Measurements from ENCODE around the gene SAT2. TPM values are rescaled to one million over a fixed set of nuclear protein-coding genes. Genes with fewer than 3 reads are reported as not detected.
"Not testable (repeated sequence)": the region's sequence is repeated elsewhere in the genome, so short reads cannot be mapped to it uniquely, and the experiment has no call there.

Gene SAT2
- total RNA-seq, 1 donor from 2014 or later: 22.6 TPM

DNA sequence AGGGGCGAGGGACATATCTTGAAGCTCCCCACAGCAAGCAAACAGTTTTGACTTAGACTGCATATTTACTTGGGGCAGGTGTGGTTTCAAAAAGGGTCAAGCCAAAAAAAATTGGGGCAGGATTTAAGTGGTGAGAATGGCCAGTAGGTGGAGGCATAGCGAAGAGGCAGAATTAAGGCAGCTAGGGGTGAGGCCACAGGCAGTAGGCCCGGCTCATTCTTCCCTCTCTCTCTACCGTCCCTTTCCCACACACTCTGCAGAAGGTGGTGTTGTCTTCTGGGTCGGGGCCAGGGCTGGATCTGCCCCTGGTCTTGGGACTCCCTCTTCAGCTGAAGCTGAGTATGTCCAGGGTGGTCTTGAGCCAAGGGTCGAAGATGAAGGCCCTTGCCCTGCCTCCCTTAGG is 4.9 kb upstream of the SAT2 start:
- Histone ChIP-seq H3K4me1 (no peaks in the 10 kb centered on the region), H3K36me3 (no peaks in the 10 kb centered on the region), H3K27ac (no peak overlapping the region), H3K27me3 (no peaks in the 10 kb centered on the region), H3K4me3 (no peak overlapping the region), H3K9me3 (no peaks in the 10 kb centered on the region)
- DNase-seq (ENCODE audit: low spot score in 2 of 2): no peak
- TF ChIP-seq, protein P1, sequence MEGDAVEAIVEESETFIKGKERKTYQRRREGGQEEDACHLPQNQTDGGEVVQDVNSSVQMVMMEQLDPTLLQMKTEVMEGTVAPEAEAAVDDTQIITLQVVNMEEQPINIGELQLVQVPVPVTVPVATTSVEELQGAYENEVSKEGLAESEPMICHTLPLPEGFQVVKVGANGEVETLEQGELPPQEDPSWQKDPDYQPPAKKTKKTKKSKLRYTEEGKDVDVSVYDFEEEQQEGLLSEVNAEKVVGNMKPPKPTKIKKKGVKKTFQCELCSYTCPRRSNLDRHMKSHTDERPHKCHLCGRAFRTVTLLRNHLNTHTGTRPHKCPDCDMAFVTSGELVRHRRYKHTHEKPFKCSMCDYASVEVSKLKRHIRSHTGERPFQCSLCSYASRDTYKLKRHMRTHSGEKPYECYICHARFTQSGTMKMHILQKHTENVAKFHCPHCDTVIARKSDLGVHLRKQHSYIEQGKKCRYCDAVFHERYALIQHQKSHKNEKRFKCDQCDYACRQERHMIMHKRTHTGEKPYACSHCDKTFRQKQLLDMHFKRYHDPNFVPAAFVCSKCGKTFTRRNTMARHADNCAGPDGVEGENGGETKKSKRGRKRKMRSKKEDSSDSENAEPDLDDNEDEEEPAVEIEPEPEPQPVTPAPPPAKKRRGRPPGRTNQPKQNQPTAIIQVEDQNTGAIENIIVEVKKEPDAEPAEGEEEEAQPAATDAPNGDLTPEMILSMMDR (IDR thresholded peaks at IDR 0.05): peak in 1 of 3 experiments; percentile 21
- intact Hi-C loops (cut with DNase I): no loop called here

DNA sequence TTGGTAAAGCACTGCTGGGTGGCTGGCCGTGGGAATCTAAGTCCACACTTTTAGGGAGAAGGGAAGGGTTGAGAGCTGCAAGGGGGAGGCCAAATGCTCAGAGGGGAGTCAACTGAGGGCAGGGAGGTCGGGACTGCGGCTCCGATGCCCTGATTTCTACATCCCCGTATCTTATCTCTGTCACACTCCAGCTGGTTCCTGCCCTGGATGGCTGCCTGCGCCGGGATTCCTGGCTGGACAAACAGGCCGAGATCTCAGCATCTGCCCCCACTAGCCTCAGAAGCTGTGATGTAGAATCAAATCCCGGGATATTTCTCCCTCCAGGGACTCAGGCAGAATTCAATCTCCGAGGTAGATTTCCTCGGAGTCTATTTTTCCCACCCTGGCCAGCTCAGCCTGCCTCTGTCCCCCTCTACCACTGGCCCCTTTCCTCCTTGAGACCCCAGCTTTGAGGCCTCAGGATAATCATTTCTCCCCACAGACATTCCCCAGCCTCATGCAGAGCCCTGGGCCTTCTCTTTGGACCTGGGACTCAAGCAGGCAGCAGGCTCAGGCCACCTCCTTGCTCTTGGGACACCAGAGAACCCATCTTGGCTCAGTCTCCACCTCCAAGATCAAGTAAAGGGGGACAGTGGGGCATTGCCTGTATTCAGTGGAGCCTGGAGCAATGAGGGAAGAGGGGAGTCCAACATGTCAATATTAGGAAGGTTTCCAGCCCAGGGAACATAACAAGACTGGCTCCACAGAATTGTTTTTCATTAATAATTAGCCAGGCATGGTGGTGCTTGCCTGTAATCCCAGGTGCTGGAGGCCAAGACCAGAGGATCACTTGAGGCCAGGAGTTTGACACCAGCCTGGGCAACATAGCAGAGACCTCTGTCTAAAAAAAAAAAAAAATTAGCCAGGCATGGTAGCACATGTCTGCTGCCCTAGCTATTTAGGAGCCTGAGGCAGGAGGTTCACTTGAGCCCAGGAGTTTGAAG is 4.1 kb upstream of the SAT2 start:
- no peak for DNase-seq (ENCODE audit: low spot score in 2 of 2)
- no peak overlapping the region for H3K27ac ChIP-seq
- H3K4me3 ChIP-seq: no peak overlapping the region
- TF ChIP-seq, protein P1 (IDR thresholded peaks at IDR 0.05): no peak
- H3K9me3 ChIP-seq: no peaks in the 10 kb centered on the region
- peaks cover 0 to 4% of the 10 kb centered on the region in 2 donors for H3K4me1 ChIP-seq
- H3K27me3 ChIP-seq: no peaks in the 10 kb centered on the region
- intact Hi-C loops (cut with DNase I): no loop called here
- H3K36me3 ChIP-seq: no peaks in the 10 kb centered on the region

DNA sequence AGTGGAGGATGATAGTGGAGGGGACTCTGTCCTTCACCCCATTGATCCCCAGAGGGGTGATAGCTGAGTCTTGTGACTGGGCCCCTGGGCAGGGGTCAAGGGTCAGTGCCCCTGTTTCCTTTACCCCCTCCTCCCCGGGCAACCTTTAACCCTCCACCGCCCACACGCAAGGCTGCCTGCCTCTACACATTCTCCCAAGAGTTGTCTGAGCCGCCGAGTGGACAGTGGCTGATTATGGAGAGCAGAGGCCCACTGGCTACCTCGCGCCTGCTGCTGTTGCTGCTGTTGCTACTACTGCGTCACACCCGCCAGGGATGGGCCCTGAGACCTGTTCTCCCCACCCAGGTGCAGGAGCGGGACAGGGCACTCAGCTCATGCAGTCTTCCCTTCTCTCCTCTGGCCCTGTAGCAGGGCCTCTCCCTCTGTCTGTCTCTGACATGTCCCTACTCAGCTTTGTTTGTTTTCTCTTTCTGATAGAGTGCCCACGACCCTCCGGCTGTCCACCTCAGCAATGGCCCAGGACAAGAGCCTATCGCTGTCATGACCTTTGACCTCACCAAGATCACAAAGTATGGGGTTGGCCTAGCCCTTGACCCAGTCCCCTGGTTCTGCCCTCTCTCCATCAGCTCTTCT is 2.4 kb upstream of the SAT2 start, which contains the start of gene SHBG:
Gene SHBG (plus strand): TSS at position 197 of the 633 bp plus-strand sequence. CDS start 38 bp downstream, at position 235.
- TF ChIP-seq, protein P1 (IDR thresholded peaks at IDR 0.05): no peak
- H3K27me3 ChIP-seq: no peaks in the 10 kb centered on the region
- intact Hi-C loops (cut with DNase I): no loop called here
- H3K36me3 ChIP-seq: no peaks in the 10 kb centered on the region
- H3K27ac ChIP-seq: no peak within 1 kb of the TSS
- no peak within 1 kb of the TSS for H3K4me3 ChIP-seq
- peaks cover 0 to 4% of the 10 kb centered on the region in 2 donors for H3K4me1 ChIP-seq
- H3K9me3 ChIP-seq: no peaks in the 10 kb centered on the region
- DNase-seq (ENCODE audit: low spot score in 2 of 2): no peak

DNA sequence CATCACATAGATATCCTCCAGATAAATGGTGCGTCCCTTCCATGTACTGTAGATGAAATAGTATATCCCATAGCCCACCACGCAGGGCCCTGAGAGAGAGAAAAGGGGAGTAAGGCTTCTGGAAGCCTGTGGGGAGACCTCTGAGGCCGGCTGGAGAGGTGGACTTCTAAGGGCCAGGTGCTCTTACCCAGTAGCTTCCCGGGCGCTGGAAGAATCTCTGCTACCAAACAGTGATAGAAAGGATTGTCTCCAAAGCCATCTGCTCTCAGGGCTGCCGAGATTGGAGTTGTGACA is 718 bp downstream of the SAT2 start:
- Histone ChIP-seq H3K9me3 (no peaks in the 10 kb centered on the region), H3K4me1 (peaks cover 0 to 4% of the 10 kb centered on the region in 2 donors), H3K27ac (peak overlapping the region; percentile 82 to 83), H3K4me3 (peak overlapping the region; percentile 70 to 76), H3K27me3 (no peaks in the 10 kb centered on the region), H3K36me3 (no peaks in the 10 kb centered on the region)
- intact Hi-C loops (cut with DNase I): loop anchor here (1.0 to 2.0 kb wide), 2 partner anchors 12 to 62 kb away; partner anchors contain the start of gene WRAP53
- DNase-seq (ENCODE audit: low spot score in 2 of 2): no peak
- TF ChIP-seq, protein P1 (IDR thresholded peaks at IDR 0.05): no peak

DNA sequence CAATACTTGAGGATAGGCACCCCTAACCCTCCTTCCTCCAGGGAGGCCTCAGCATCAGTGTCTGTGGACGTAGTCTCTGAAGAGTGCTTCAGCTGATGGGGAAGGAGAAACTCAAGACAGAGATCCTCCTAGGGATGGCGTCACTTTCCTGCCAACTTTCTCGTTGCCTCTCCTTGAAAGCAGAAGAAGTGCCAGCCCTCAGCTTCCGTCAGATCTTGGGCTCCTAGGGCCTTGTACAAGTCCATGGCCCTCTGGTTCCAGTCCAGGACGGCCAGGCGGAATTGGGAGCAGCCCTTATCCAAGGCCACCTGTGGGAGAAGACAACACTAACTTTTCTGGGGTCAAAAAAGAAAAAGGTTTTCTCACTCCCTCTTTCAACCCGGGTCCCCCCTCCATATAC is 1.3 kb downstream of the SAT2 start:
- H3K27me3 ChIP-seq: no peaks in the 10 kb centered on the region
- TF ChIP-seq, protein P1 (IDR thresholded peaks at IDR 0.05): no peak
- intact Hi-C loops (cut with DNase I): loop anchor here (2.0 kb wide), 1 partner anchor 62 kb away; the partner anchor contains the start of gene WRAP53
- no peak for DNase-seq (ENCODE audit: low spot score in 2 of 2)
- peaks cover 0 to 4% of the 10 kb centered on the region in 2 donors for H3K4me1 ChIP-seq
- H3K9me3 ChIP-seq: no peaks in the 10 kb centered on the region
- H3K4me3 ChIP-seq: no peak overlapping the region
- H3K27ac ChIP-seq: no peak overlapping the region
- no peaks in the 10 kb centered on the region for H3K36me3 ChIP-seq

DNA sequence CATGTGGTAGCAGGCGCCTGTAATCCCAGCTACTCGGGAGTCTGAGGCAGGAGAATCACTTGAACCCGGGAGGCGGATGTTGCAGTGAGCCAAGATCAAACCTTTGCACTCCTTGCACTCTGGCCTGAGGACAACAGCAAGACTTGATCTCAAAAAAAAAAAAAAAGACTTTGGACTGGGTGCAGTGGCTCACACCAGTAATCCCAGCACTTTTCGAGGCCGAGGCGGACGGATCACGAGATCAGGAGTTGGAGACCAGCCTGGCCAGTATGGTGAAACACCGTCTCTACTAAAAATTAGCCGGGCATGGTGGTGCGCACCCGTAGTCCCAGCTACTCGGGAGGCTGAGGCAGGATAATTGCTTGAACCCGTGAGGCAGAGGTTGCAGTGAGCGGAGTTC is 1.9 kb downstream of the SAT2 start:
- H3K27ac ChIP-seq; H3K4me3 ChIP-seq; DNase-seq (ENCODE audit: low spot score in 2 of 2); H3K9me3 ChIP-seq; H3K27me3 ChIP-seq; H3K36me3 ChIP-seq; H3K4me1 ChIP-seq: not testable (repeated sequence)
- intact Hi-C loops (cut with DNase I): loop anchor here (2.0 kb wide), 1 partner anchor 63 kb away; the partner anchor contains the start of gene WRAP53

All from ascending aorta (tissue), 2 donors.